WI38 (cell line): Measurements from ENCODE around the gene DPM3.
"Not testable (repeated sequence)": the region's sequence is repeated elsewhere in the genome, so short reads cannot be mapped to it uniquely, and the experiment has no call there.

Source experiments
- H3K4me3 ChIP-seq: 2 replicates; pipeline ENCODE4 v1.5.1; 2011; ENCODE audit warnings: low read depth, mild to moderate bottlenecking, control low read depth, low read length
- CTCF ChIP-seq: IDR thresholded peaks from 2 replicates; pipeline ENCODE4 v1.5.1; 2012; ENCODE audit warnings: low read depth, mild to moderate bottlenecking, control low read depth, low read length

The DPM3 gene

GRCh38 chr1:155160128-155160527 lies 19.8 kb upstream of the DPM3 start:
- no peak for TF ChIP-seq CTCF

GRCh38 chr1:155158991-155159390 lies 18.7 kb upstream of the DPM3 start:
- TF ChIP-seq CTCF, result no peak

More at GRCh38 chr1:155160128-155160527, 19.8 kb upstream of the DPM3 start:
- no peak overlapping the region for H3K4me3 ChIP-seq

DNA sequence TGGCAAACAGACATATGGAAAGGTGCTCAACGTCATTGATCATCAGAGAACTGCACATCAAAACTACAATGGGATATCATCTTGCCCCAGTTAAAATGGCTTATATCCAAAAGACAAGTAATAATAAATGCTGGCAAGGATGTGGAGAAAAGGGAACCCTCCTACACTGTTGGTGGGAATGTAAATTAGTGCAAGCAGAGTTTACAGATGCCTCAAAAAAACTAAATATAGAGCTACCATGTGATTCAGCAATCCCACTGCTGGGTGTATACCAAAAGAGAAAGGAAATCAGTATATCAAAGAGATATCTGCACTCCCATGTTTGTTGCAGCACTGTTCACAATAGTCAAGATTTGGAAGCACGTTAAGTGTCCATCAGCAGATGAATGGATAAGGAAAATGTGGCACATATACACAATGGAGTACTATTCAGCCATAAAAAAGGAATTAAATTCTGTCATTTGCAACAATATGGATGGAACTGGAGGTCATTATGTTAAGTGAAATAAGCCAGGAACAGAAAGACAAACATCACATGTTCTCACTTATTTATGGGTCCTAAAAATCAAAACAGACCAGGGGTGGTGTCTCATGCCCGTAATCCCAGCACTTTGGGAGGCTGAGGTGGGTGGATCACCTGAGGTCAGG lies 15.8 kb upstream of the DPM3 start:
- not testable (repeated sequence) for H3K4me3 ChIP-seq

More at GRCh38 chr1:155158991-155159390, 18.7 kb upstream of the DPM3 start:
- no peak overlapping the region for H3K4me3 ChIP-seq

DNA sequence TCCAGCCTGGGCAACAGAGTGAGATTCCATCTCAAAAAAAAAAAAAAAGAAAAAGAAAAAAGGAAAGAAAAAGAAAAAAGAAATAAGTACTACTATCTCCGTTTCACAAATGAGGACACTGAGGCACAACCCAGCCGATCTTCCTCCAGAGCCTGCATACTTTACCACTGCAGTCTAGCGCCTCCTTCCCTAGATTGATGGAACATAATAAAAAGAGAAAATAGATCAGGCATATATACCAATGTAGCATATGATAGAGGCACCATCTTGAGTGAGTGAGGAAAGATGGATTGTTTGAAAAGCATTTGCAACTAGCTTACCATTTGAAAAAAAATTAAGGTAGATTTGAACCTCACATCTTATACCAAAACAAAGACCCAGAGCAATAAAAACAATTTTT lies 5.2 kb upstream of the DPM3 start:
- no peak overlapping the region for H3K4me3 ChIP-seq
- TF ChIP-seq CTCF, result no peak

- no peak for TF ChIP-seq CTCF
- H3K4me3 ChIP-seq, result no peak overlapping the region
Observed at GRCh38 chr1:155141749-155142148, 1.4 kb upstream of the DPM3 start.

DNA sequence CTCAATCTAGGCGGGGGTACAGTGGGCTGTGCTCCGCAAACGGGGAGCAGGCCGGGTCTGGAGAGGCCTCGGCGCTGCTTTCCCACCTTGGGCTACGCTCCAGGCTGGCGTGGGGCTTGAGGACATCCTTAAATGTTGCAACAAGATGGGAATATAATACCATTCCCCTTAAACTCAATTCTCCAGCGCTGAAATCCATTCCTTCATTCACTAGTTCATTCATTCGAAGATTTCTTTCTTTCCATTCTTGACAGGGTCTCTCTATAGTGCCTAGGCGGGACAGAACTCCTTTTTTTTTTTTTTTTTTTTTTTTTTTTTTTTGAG lies 261 bp upstream of the DPM3 start:
- peak overlapping the region; percentile 95 for H3K4me3 ChIP-seq
- TF ChIP-seq CTCF, result no peak

GRCh38 chr1:155137154-155137949 lies 3.0 kb downstream of the DPM3 start:
- H3K4me3 ChIP-seq, result no peak overlapping the region; the same call in 1 of the 2 replicates
- TF ChIP-seq CTCF, result no peak
